GM19372 (cell line): ENCODE results near the gene MAFB.

Source experiments
- ATAC-seq: cut with Tn5 transposase; IDR thresholded peaks from one replicate; pipeline ENCODE4 v1.9.1; 2021; ENCODE audit warnings: mild to moderate bottlenecking, low read depth, moderate library complexity; ENCODE audit not compliant: unreplicated experiment

Gene MAFB

GRCh38 chr20:40663991-40664880 is 24.8 kb downstream of the MAFB start:
- no peak for ATAC-seq

GRCh38 chr20:40663304-40663790 is 25.7 kb downstream of the MAFB start:
- ATAC-seq = no peak

GRCh38 chr20:40659567-40659966 is 29.5 kb downstream of the MAFB start:
- no peak for ATAC-seq

- no peak for ATAC-seq
Measured at GRCh38 chr20:40658509-40658908, 30.5 kb downstream of the MAFB start.

- ATAC-seq = no peak
Measured at GRCh38 chr20:40657526-40657925, 31.5 kb downstream of the MAFB start.

- no peak for ATAC-seq
Measured at GRCh38 chr20:40655451-40655850, 33.6 kb downstream of the MAFB start.

- no peak for ATAC-seq
Measured at GRCh38 chr20:40654876-40655275, 34.2 kb downstream of the MAFB start.

GRCh38 chr20:40652441-40652987 is 36.5 kb downstream of the MAFB start:
- ATAC-seq = no peak

- ATAC-seq = no peak
Measured at GRCh38 chr20:40651151-40651550, 37.9 kb downstream of the MAFB start.

- ATAC-seq = no peak
Measured at GRCh38 chr20:40650707-40651106, 38.3 kb downstream of the MAFB start.

- ATAC-seq = no peak
Measured at GRCh38 chr20:40648210-40649072, 40.6 kb downstream of the MAFB start.

- ATAC-seq = no peak
Measured at GRCh38 chr20:40646813-40647212, 42.2 kb downstream of the MAFB start.

- no peak for ATAC-seq
Measured at GRCh38 chr20:40646361-40646760, 42.7 kb downstream of the MAFB start.

- ATAC-seq = no peak
Measured at GRCh38 chr20:40644863-40645262, 44.2 kb downstream of the MAFB start.

- ATAC-seq = no peak
Measured at GRCh38 chr20:40643891-40644290, 45.1 kb downstream of the MAFB start.

GRCh38 chr20:40641809-40642208 is 47.2 kb downstream of the MAFB start:
- ATAC-seq = no peak

- ATAC-seq = no peak
Measured at GRCh38 chr20:40641202-40641601, 47.8 kb downstream of the MAFB start.

GRCh38 chr20:40640667-40641066 is 48.4 kb downstream of the MAFB start:
- ATAC-seq = no peak

- ATAC-seq = no peak
Measured at GRCh38 chr20:40639676-40640355, 49.2 kb downstream of the MAFB start.

GRCh38 chr20:40639132-40639531 is 49.9 kb downstream of the MAFB start:
- no peak for ATAC-seq
